Smooth muscle cell (in vitro differentiated cells): ENCODE measurements around the gene MTHFSD. TPM values are rescaled to one million over a fixed set of nuclear protein-coding genes. Genes with fewer than 3 reads are reported as not detected.

ENCODE experiments used
- DNase-seq: peaks from one replicate; lab custom pipeline; 2025; ENCODE audit not compliant: unreplicated experiment; lab: John Stamatoyannopoulos, UW
- H2AFZ ChIP-seq: fragments of 200-600 bp; sonication (generic); 2 replicates; pipeline ENCODE4 v1.6.0; 2016; ENCODE audit warnings: antibody characterized with exemption, low read depth, mild to moderate bottlenecking
- H3F3A ChIP-seq: fragments of 200-600 bp; sonication (generic); 2 replicates; pipeline ENCODE4 v1.6.0; 2017; ENCODE audit warnings: antibody characterized with exemption, low read depth
- H3K27ac ChIP-seq: fragments of 200-600 bp; sonication (generic); 2 replicates; pipeline ENCODE4 v1.5.1; 2016; ENCODE audit warnings: low read depth, mild to moderate bottlenecking
- H3K27me3 ChIP-seq: fragments of 200-600 bp; sonication (generic); 2 replicates; pipeline ENCODE4 v1.6.1; 2016; ENCODE audit warnings: low read depth, mild to moderate bottlenecking
- H3K36me3 ChIP-seq: fragments of 200-600 bp; sonication (generic); 2 replicates; pipeline ENCODE4 v1.5.1; 2016; ENCODE audit warnings: low read depth
- H3K4me1 ChIP-seq: fragments of 200-600 bp; sonication (generic); 2 replicates; pipeline ENCODE4 v1.5.1; 2016; ENCODE audit warnings: low read depth
- H3K4me2 ChIP-seq: fragments of 200-600 bp; sonication (generic); 2 replicates; pipeline ENCODE4 v1.6.0; 2016; ENCODE audit warnings: mild to moderate bottlenecking
- H3K4me3 ChIP-seq: fragments of 200-600 bp; sonication (generic); 2 replicates; pipeline ENCODE4 v1.5.1; 2016; ENCODE audit warnings: mild to moderate bottlenecking
- H3K79me2 ChIP-seq: fragments of 200-600 bp; sonication (generic); 2 replicates; pipeline ENCODE4 v1.6.0; 2016; ENCODE audit warnings: low read depth, mild to moderate bottlenecking
- H3K9ac ChIP-seq: fragments of 200-600 bp; sonication (generic); 2 replicates; pipeline ENCODE4 v1.6.0; 2016; ENCODE audit warnings: low read depth
- H3K9me3 ChIP-seq: fragments of 200-600 bp; sonication (generic); replicated peaks from 2 replicates; pipeline ENCODE4 v1.5.1; 2016; ENCODE audit warnings: low read depth
- H4K20me1 ChIP-seq: fragments of 200-600 bp; sonication (generic); 2 replicates; pipeline ENCODE4 v1.6.0; 2016; ENCODE audit warnings: low read depth
- WGBS: methylation state at CpG from one replicate; pipeline ENCODE4 v1.1.7; 2016; ENCODE audit warnings: low lambda C conversion rate; 5-methylcytosine and 5-hydroxymethylcytosine counted together
- polyA plus RNA-seq: library from polyadenylated mRNA; unstranded; fragments of >200 nt; fragmentation: Nextera tagmentation; extraction: Ambion mirVana; gene quantifications from 2 replicates; pipeline ENCODE4 v1.2.1, GENCODE V29; 2016
- total RNA-seq: library from RNA; depleted of rRNA; stranded (reverse); fragments of >200 nt; gene quantifications from 2 replicates; pipeline ENCODE4 v1.2.3, GENCODE V29; 2014
- TF ChIP-seq, protein P1 (sequence below): fragments of 200-600 bp; sonication (generic); IDR thresholded peaks from 2 replicates; pipeline ENCODE4 v1.5.1; 2017; ENCODE audit warnings: borderline replicate concordance, mild to moderate bottlenecking, antibody characterized with exemption; ENCODE audit not compliant: insufficient read depth, poor library complexity, severe bottlenecking

Gene MTHFSD
- total and polyA plus RNA-seq, 2 experiments from 2014 or later: 13.3 to 23.0 TPM

DNA sequence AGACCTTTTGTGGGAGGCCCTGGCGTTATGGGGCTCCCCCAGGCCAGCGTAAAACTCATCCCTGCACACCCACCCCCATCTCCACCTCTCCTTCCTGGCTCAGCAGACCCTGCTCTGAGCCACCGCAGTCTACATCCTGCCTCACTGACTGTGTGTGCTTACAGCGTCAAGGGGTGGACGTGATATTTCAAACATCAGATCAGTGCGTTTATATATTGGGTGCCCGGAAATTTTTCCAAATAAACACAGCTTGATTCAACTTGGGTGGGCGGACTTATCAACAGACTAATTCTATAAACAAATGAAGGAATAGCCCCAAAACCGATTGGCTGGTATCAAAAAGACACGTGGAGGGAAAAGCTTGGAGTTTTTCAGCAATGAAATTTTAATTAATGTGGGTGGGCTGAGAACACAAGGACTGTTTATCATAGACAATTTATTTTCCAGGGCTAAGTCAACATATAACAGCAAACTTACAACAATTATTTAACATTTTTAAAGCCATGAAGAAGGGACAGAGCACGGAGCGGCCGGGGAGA is 23.1 kb upstream of the MTHFSD start, which contains the start of gene FOXL1:
TSS of gene FOXL1 (plus strand) at position 489 of the 539 bp plus-strand sequence. CDS start 175 bp downstream, outside the sequence.
- no peak for DNase-seq
- no peaks in the 10 kb centered on the region for H3K79me2 ChIP-seq
- H3K4me3 ChIP-seq: peak within 1 kb of the TSS; percentile 53
- peaks cover 22% of the 10 kb centered on the region for H3K4me1 ChIP-seq
- H2AFZ ChIP-seq: peak within 1 kb of the TSS; percentile 13
- H3K36me3 ChIP-seq: no peaks in the 10 kb centered on the region
- TF ChIP-seq, protein P1, sequence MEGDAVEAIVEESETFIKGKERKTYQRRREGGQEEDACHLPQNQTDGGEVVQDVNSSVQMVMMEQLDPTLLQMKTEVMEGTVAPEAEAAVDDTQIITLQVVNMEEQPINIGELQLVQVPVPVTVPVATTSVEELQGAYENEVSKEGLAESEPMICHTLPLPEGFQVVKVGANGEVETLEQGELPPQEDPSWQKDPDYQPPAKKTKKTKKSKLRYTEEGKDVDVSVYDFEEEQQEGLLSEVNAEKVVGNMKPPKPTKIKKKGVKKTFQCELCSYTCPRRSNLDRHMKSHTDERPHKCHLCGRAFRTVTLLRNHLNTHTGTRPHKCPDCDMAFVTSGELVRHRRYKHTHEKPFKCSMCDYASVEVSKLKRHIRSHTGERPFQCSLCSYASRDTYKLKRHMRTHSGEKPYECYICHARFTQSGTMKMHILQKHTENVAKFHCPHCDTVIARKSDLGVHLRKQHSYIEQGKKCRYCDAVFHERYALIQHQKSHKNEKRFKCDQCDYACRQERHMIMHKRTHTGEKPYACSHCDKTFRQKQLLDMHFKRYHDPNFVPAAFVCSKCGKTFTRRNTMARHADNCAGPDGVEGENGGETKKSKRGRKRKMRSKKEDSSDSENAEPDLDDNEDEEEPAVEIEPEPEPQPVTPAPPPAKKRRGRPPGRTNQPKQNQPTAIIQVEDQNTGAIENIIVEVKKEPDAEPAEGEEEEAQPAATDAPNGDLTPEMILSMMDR: no peak
- H3K4me2 ChIP-seq: peak within 1 kb of the TSS; percentile 91
- peaks cover 4% of the 10 kb centered on the region for H3K27me3 ChIP-seq
- no peaks in the 10 kb centered on the region for H3K9me3 ChIP-seq
- H3K9ac ChIP-seq: peak within 1 kb of the TSS; percentile 41
- no peaks in the 10 kb centered on the region for H4K20me1 ChIP-seq
- peaks cover 6% of the 10 kb centered on the region for H3F3A ChIP-seq
- WGBS: 19% methylated on average over 13 of the region's 13 CpGs
- H3K27ac ChIP-seq: peak within 1 kb of the TSS; percentile 59

- no peak overlapping the region for H2AFZ ChIP-seq
- peak overlapping the region; percentile 59 for H3K27ac ChIP-seq
Measured at GRCh38 chr16:86577314-86577971, 22.4 kb upstream of the MTHFSD start.

DNA sequence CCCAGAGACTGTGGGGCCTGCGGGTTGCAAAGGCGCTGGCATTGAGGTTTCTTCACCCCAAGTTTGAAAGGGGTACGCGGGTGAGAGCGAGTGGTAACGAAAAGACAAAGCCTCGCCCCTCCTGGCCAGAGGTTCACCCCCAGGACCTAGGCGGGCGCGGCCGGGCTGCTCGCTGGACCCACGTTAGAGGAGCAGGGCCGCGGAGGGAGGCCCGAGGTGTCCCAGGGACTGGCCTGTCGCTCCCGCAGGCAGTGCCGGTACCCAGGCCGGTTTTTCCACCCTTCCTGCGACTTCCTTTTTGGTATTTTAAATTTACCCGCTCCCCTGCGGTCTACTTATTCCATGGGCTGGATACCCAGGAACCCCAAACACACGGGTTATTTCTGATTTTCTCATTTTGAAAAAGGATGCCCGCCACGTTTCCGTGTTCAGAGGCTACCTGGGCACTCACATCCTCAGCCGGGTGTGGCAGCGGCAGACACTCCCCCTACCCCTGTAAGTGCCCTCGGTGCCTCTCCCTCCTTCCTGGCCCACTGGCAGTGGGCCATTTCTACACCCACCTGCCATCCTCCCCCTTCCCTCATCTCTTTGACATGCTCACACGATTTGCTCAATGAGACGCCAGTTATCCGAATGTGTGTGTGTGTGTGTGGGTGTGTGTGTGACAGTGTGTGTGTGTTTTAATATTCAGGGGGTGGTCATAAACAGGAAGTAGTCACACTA is 21.7 kb upstream of the MTHFSD start:
- H3K79me2 ChIP-seq: no peaks in the 10 kb centered on the region
- H3K9ac ChIP-seq: peak overlapping the region; percentile 69
- H3K4me3 ChIP-seq: peak overlapping the region; percentile 64
- no peaks in the 10 kb centered on the region for H4K20me1 ChIP-seq
- H3F3A ChIP-seq: peaks cover 6% of the 10 kb centered on the region
- peak overlapping the region; percentile 91 for H3K4me2 ChIP-seq
- no peak for DNase-seq
- no peaks in the 10 kb centered on the region for H3K36me3 ChIP-seq
- H3K27me3 ChIP-seq: peaks cover 4% of the 10 kb centered on the region
- peak overlapping the region; percentile 28 for H3K27ac ChIP-seq
- H2AFZ ChIP-seq: no peak overlapping the region
- peaks cover 22% of the 10 kb centered on the region for H3K4me1 ChIP-seq
- no peaks in the 10 kb centered on the region for H3K9me3 ChIP-seq
- WGBS: 7% methylated on average over 33 of the region's 33 CpGs
- TF ChIP-seq, protein P1: no peak

More at GRCh38 chr16:86577314-86577971, 22.4 kb upstream of the MTHFSD start:
- TF ChIP-seq, protein P1: no peak
- Histone ChIP-seq H3K4me1 (peaks cover 22% of the 10 kb centered on the region), H3K79me2 (no peaks in the 10 kb centered on the region), H3F3A (peaks cover 6% of the 10 kb centered on the region), H4K20me1 (no peaks in the 10 kb centered on the region), H3K4me3 (no peak overlapping the region), H3K9ac (no peak overlapping the region), H3K9me3 (no peaks in the 10 kb centered on the region), H3K4me2 (peak overlapping the region; percentile 91), H3K36me3 (no peaks in the 10 kb centered on the region), H3K27me3 (peaks cover 4% of the 10 kb centered on the region)
- DNase-seq: no peak
- WGBS: 19% methylated on average over 12 of the region's 12 CpGs
